ENCODE measurements around the gene EGR4. TPM values are rescaled to one million over a fixed set of nuclear protein-coding genes. Genes with fewer than 3 reads are reported as not detected.

EGR4 gene
- total RNA-seq, 4 donors from 2014 or later, result not detected

GRCh38 chr2:73253901-73254300 lies 39.4 kb downstream of the EGR4 start:
- DNase-seq (ENCODE audit: low spot score in 2 of 2), result peak in 1 of 2 donors; percentile 52
- no peak overlapping the region for H3K4me3 ChIP-seq (ENCODE audit: low read depth, poor library complexity, severe bottlenecking)
- no peak for TF ChIP-seq CTCF (IDR thresholded peaks at IDR 0.05)
- TF ChIP-seq POLR2A (IDR thresholded peaks at IDR 0.05), result no peak
- 81 to 94% methylated on average over 3 of the region's 3 CpGs for WGBS, 2 donors
- intact Hi-C loops (cut with DNase I; ENCODE audit: low total_unique reads), result no loop called here

GRCh38 chr2:73253400-73253799 lies 39.9 kb downstream of the EGR4 start:
- DNase-seq (ENCODE audit: low spot score in 2 of 2), result peak in 1 of 2 donors; percentile 28
- TF ChIP-seq CTCF (IDR thresholded peaks at IDR 0.05) (no peak), POLR2A (IDR thresholded peaks at IDR 0.05) (no peak)
- intact Hi-C loops (cut with DNase I; ENCODE audit: low total_unique reads), result no loop called here
- 54 to 73% methylated on average over 2 of the region's 2 CpGs for WGBS, 2 donors
- H3K4me3 ChIP-seq (ENCODE audit: low read depth, poor library complexity, severe bottlenecking), result no peak overlapping the region

DNA sequence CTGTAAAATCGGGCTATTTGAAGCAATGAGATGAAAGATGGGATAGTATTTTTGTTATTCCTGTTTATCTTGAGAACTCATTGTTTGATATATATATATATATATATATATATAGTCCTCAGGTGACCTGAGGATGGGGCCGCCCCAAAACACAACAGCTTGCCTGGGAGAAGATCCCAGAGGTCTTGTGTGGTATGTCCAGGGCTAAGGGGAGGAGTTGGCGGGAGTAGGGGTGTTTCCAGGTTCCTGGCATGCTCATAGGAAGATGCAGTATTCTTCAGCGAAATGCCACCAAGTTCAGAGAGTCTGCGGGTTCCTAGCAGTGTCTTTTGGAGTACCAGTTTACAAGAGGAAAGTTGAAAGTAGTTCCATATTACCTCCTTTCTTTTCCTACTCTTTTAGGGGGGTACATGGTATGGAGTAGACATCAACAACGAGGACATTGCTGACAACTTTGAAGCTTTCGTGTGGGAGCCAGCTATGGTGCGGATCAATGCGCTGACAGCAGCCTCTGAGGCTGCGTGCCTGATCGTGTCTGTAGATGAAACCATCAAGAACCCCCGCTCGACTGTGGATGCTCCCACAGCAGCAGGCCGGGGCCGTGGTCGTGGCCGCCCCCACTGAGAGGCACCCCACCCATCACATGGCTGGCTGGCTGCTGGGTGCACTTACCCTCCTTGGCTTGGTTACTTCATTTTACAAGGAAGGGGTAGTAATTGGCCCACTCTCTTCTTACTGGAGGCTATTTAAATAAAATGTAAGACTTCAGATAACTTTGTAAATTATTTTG lies 40.9 kb downstream of the EGR4 start:
- 74 to 76% methylated on average over 17 of the region's 17 CpGs for WGBS, 2 donors
- TF ChIP-seq CTCF (IDR thresholded peaks at IDR 0.05) (no peak), POLR2A (IDR thresholded peaks at IDR 0.05) (no peak)
- intact Hi-C loops (cut with DNase I; ENCODE audit: low total_unique reads), result no loop called here
- peak in 1 of 2 donors; percentile 74 for DNase-seq (ENCODE audit: low spot score in 2 of 2)
- H3K4me3 ChIP-seq (ENCODE audit: low read depth, poor library complexity, severe bottlenecking), result no peak overlapping the region

DNA sequence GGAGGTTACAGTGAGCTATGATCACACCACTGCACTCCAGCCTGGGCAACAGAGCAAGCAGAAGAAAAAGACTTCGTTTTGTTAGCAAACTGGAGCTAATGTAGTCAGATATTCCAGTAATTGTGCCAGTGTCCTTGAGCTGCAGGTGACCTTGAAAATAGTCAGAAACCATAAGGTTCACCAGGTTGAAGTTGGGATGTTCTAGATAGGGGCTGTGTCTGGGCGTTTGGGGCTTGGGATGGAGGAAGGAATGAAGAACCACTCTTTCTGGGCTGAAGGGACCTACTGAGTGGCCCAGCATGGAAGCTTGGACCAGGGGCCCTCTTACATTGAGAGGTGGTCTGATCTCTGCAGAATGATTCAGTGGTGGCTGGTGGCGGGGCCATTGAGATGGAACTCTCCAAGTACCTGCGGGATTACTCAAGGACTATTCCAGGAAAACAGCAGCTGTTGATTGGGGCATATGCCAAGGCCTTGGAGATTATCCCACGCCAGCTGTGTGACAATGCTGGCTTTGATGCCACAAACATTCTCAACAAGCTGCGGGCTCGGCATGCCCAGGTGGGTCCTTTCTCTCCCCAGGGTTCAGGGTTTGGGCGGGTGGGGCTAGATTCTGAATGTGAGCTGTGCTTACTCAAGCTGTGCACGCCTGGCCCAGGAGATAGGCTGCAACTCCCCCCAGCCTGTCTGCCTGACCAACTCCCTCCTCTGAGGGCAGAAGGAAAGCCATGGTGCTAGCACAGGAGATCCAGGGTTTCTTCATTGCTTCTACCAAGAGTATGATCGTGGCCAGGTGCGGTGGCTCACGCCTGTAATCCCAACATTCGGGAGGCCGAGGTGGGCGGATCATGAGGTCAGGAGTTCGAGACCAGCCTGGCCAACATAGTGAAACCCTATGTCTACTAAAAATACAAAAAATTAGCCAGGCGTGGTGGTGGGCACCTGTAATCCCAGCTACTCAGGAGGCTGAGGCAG lies 42.2 kb downstream of the EGR4 start:
- 90 to 94% methylated on average over 16 to 17 of the region's 17 CpGs for WGBS, 2 donors
- TF ChIP-seq POLR2A (IDR thresholded peaks at IDR 0.05), result no peak
- TF ChIP-seq CTCF (IDR thresholded peaks at IDR 0.05), result no peak
- intact Hi-C loops (cut with DNase I; ENCODE audit: low total_unique reads), result no loop called here
- DNase-seq (ENCODE audit: low spot score in 2 of 2), result peak in 1 of 2 donors; percentile 77
- H3K4me3 ChIP-seq (ENCODE audit: low read depth, poor library complexity, severe bottlenecking), result no peak overlapping the region

DNA sequence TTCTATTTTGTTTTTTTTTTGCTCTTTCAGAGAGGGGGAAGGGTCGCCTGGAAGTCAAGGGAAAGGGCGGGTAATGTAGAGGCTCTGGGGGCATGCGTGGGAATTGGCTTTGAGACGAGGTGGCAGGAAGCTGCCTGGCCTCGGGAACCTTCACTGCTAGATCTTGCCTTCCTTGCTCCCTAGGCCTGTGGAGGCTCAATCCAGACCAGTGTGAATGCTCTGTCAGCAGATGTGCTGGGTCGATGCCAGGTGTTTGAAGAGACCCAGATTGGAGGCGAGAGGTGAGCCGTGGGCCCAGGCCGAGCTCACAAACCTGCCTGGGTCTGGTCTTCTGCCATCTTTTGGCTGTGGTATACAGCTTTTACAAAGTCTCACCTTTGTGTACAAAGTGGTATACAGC lies 43.7 kb downstream of the EGR4 start:
- intact Hi-C loops (cut with DNase I; ENCODE audit: low total_unique reads), result no loop called here
- no peak for TF ChIP-seq CTCF (IDR thresholded peaks at IDR 0.05)
- TF ChIP-seq POLR2A (IDR thresholded peaks at IDR 0.05), result no peak
- WGBS, 2 donors, result 85 to 86% methylated on average over 9 of the region's 9 CpGs
- peak in 1 of 2 donors; percentile 80 for DNase-seq (ENCODE audit: low spot score in 2 of 2)
- no peak overlapping the region for H3K4me3 ChIP-seq (ENCODE audit: low read depth, poor library complexity, severe bottlenecking)

Measured in lower leg skin (tissue), 4 donors.